GM21825 (cell line): ENCODE results near the gene LILRA1.
"Not testable (repeated sequence)": the region's sequence is repeated elsewhere in the genome, so short reads cannot be mapped to it uniquely, and the experiment has no call there.

ENCODE experiments used
- ATAC-seq: cut with Tn5 transposase; IDR thresholded peaks from one replicate; pipeline ENCODE4 v1.9.1; 2021; ENCODE audit warnings: mild to moderate bottlenecking, moderate library complexity; ENCODE audit not compliant: unreplicated experiment

Gene LILRA1

DNA sequence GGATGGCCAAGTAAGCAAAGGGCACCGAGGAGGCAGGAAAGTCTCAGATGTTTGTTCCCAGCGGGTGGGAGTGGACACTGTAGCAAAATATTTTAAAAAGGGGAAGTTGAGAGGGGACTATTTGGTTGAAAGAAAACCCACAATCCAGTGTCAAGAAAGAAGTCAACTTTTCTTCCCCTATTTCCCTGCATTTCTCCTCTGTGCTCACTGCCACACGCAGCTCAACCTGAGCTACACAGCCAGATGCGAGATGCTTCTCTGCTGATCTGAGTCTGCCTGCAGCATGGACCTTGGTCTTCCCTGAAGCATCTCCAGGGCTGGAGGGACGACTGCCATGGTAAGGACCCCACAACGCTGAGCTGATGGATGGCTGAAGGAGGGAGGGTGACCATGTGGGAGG, at the start of gene LILRA1:
TSS of gene LILRA1 (plus strand) at position 188 of the 400 bp plus-strand sequence. CDS start 613 bp downstream, outside the sequence.
- ATAC-seq: not testable (repeated sequence)

DNA sequence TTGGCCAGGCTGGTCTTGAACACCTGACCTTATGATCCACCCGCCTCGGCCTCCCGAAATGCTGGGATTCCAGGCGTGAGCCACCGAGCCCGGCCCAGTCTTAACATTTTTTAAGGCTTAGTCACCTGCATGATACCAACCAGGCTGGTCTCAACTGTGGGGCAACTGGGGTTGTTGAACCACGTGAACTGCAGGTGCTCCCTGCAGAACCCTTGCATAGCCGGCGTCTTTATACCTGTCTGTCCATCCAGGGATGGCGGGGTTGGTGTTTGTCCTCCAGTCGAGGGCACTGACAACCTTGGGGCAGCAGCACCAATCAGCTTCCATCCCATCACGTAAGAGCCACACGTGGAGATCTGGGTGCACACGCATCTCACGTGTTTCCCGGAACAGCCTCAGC, 44.6 kb upstream of the LILRA1 start:
- ATAC-seq: no peak

GRCh38 chr19:54549224-54549623, 44.2 kb upstream of the LILRA1 start:
- no peak for ATAC-seq

GRCh38 chr19:54551293-54551692, 42.1 kb upstream of the LILRA1 start:
- no peak for ATAC-seq

DNA sequence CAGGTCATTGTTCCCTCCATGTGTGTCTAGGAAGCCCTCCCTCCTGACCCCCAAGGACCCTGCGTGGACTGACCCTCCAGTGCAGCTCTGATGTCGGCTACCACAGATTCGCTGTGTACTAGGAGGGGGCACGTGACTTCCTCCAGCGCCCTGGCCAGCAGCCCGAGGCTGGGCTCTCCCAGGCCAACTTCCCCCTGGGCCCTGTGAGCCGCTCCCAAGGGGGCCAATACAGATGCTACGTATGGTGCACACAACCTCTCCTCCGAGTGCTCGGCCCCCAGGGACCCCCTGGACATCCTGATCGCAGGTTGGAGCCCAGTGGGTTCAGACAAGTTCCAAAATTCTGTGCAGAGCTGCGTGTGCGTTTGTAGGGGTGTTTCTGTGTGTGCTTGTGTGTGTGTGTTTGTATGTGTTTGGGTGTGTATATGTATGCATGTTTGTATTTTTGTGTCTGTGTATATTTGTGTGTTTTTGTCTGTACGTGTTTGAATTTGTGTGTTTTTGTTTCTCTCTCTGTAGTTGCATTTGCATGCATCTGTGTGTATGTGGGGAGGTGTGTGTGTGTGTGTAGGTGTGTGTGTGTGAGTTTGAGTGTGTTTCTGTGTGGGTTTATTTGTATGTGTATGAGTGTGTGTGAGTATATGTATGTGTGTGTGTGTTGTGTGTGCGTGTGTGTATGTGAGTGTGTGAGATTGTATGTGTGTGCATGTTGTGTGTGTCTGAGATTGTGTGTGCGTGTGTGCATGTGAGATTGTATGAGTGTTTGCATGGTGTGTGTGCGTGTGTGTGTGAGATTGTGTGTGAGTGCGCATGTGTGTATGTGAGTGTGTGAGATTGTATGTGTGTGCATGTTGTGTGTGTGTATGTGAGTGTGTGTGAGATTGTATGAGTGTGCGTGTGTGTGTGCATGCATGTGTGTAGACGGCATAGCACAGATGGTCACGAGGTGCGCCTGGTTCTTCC, 41.2 kb upstream of the LILRA1 start:
- no peak for ATAC-seq

- no peak for ATAC-seq
Measured at GRCh38 chr19:54552913-54553310, 40.5 kb upstream of the LILRA1 start.

GRCh38 chr19:54554006-54554405, 39.4 kb upstream of the LILRA1 start:
- no peak for ATAC-seq

- no peak for ATAC-seq
Measured at GRCh38 chr19:54554896-54555295, 38.5 kb upstream of the LILRA1 start.

GRCh38 chr19:54556194-54556593, 37.2 kb upstream of the LILRA1 start:
- no peak for ATAC-seq

DNA sequence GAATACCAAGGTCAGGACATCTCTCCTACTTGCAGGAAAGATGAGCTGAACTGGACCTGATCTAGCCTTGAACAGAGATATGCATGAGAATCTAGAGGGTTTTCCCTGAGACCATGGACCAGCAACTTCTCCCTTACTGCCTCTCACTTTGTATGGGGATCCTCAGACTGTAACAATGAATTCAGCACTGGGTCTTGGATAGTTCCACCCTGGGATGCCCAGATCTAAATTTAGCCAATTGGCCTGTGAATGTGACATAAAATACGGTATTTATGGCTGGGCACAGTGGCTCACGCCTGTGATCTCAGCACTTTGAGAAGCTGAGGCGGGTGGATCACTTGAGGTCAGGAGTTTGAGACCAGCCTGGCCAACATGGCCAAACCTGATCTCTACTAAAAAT, 35.1 kb upstream of the LILRA1 start:
- no peak for ATAC-seq

GRCh38 chr19:54560881-54561385, 32.5 kb upstream of the LILRA1 start:
- ATAC-seq: no peak

GRCh38 chr19:54561840-54562239, 31.6 kb upstream of the LILRA1 start:
- no peak for ATAC-seq

DNA sequence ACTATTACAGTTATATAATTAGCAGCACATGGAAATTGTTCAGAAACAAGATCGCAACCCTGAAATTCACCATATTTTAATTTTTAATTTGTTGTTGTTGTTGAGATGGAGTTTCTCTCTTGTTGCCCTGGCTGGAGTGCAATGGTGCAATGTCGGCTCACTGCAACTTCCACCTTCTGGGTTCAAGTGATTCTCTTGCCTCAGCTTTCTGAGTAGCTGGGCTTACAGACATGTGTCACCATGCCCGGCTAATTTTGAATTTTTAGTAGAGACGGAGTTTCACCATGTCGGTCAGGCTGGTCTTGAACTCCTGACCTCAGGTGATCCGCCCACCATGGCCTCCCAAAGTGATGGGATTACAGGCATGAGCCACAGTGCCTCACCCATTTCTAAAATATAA, 30.2 kb upstream of the LILRA1 start:
- not testable (repeated sequence) for ATAC-seq

- no peak for ATAC-seq
Measured at GRCh38 chr19:54570316-54570715, 23.1 kb upstream of the LILRA1 start.

GRCh38 chr19:54571715-54572615, 21.5 kb upstream of the LILRA1 start:
- ATAC-seq: not testable (repeated sequence)

DNA sequence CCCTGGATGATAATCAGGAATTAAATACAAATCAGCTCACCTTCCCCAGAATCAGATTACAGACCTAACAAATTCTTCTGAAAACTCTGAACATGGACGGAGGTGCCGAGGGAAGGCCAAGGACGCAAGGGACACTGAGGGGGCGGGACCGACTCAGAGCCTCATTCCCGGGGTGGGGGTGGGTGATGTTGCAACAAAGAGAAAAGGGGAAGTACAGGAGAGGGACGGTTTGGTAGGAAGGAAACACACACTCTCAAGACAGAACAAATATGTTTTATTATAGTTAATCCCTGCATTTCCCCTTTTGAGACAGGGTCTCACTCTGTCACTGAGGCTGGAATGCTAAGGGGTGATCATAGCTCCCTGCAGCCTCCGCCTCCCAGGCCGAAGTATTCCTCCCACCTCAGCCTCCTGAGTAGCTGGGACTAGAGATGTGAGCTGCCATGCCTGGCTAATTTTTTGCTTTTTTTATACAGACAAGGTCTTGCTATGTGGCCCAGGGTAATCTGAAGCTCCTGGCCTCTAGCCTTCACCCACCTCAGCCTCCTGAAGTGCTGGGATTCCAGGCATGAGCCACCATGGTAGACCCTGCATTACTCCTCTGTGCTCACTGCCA, 20.6 kb upstream of the LILRA1 start:
- no peak for ATAC-seq

DNA sequence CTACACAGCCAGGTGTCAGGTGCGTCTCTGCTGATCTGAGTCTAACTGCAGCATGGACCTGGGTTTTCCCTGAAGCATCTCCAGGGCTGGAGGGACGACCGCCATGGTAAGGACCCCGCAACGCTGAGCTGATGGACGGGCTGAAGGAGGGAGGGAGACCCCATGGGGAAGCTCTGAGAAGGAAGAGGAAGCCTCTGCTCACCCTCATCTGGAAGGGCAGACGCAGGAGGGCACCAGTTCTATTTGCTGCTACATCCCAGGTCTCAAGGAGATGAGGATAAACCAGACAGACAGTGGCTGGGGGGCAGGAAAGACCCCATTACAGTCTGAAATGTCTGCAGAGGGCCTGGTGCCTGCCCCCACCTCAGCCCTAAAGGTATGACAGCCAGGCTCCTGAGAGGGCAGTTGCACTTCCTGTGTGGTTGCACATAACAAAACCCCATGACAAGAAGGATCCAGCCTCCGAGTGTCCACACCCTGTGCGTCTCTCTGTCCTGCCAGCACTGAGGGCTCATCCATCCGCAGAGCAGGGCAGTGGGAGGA, 20.0 kb upstream of the LILRA1 start, which contains the start of gene LILRA2:
TSS of gene LILRA2 (plus strand) at position 461 of the 543 bp plus-strand sequence. CDS start 89 bp downstream, outside the sequence.
- ATAC-seq: no peak

- ATAC-seq: no peak
Measured at GRCh38 chr19:54574051-54574450, 19.4 kb upstream of the LILRA1 start.

DNA sequence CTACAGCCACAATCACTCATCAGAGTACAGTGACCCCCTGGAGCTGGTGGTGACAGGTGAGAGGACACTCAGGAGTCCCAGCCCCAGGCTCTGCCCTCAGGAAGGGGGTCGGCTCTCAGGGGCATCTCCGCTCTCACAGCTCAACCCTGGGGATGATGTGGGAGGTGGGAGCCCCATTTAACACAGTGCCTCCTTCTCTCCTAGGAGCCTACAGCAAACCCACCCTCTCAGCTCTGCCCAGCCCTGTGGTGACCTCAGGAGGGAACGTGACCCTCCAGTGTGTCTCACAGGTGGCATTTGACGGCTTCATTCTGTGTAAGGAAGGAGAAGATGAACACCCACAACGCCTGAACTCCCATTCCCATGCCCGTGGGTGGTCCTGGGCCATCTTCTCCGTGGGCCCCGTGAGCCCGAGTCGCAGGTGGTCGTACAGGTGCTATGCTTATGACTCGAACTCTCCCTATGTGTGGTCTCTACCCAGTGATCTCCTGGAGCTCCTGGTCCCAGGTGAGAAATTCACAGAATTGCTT, 18.8 kb upstream of the LILRA1 start:
- ATAC-seq: no peak

- ATAC-seq: not testable (repeated sequence)
Measured at GRCh38 chr19:54575205-54575604, 18.2 kb upstream of the LILRA1 start.
